ENCODE results near the gene PSMA7. TPM values are rescaled to one million over a fixed set of nuclear protein-coding genes. Genes with fewer than 3 reads are reported as not detected.

Gene PSMA7
- total and polyA plus RNA-seq, 4 donors = 109 to 342 (median 196) TPM

GRCh38 chr20:62171245-62171644, 28.1 kb upstream of the PSMA7 start:
- 84% methylated on average over 8 of the region's 8 CpGs for WGBS
- no peak overlapping the region for H3K9ac ChIP-seq (ENCODE audit: low read depth in 1 of 2, low read length in 2 of 2)

GRCh38 chr20:62170536-62170935, 27.3 kb upstream of the PSMA7 start:
- Histone ChIP-seq H3K4me3 (ENCODE audit: low read depth in 1 of 3, low read length in 3 of 3) (no peak overlapping the region), H3K27ac (ENCODE audit: low read depth in 1 of 2, low read length in 2 of 2) (no peak overlapping the region), H3K36me3 (ENCODE audit: control insufficient read depth in 4 of 4, insufficient read depth in 3 of 4, low read depth in 1 of 4, low read length in 3 of 4) (peaks cover 4 to 44% (median 14%) of the 10 kb centered on the region in 4 donors), H3K9me3 (ENCODE audit: control insufficient read depth in 4 of 4, low read length in 3 of 4) (no peaks in the 10 kb centered on the region), H3K9ac (ENCODE audit: low read depth in 1 of 2, low read length in 2 of 2) (no peak overlapping the region), H3K27me3 (ENCODE audit: control insufficient read depth in 4 of 4, insufficient read depth in 4 of 4, low read length in 3 of 4) (no peaks in the 10 kb centered on the region), H3K4me1 (ENCODE audit: control insufficient read depth in 4 of 4, insufficient read depth in 4 of 4, low read length in 3 of 4) (no peaks in the 10 kb centered on the region)
- 95% methylated on average over 9 of the region's 9 CpGs for WGBS
- no peak for DNase-seq (ENCODE audit: low spot score)
- no peak for TF ChIP-seq FOXA2 (IDR thresholded peaks at IDR 0.05)
- TF ChIP-seq RAD21 (IDR thresholded peaks at IDR 0.05) = no peak
- no peak for TF ChIP-seq HNF4G (IDR thresholded peaks at IDR 0.05)
- no peak for TF ChIP-seq REST (IDR thresholded peaks at IDR 0.05)
- no peak for TF ChIP-seq MAX (IDR thresholded peaks at IDR 0.05)
- TF ChIP-seq TAF1 (conservative IDR thresholded peaks at IDR 0.05) = no peak
- no peak for TF ChIP-seq CTCF (IDR thresholded peaks at IDR 0.05; ENCODE audit: low read depth, low read length, missing input control)
- no peak for TF ChIP-seq NR2F2 (IDR thresholded peaks at IDR 0.05)
- TF ChIP-seq SP1 (IDR thresholded peaks at IDR 0.05) = no peak
- TF ChIP-seq JUND (IDR thresholded peaks at IDR 0.05) = no peak
- TF ChIP-seq ZBTB33 (IDR thresholded peaks at IDR 0.05) = no peak

More at GRCh38 chr20:62171245-62171644, 28.1 kb upstream of the PSMA7 start:
- Histone ChIP-seq H3K4me3 (ENCODE audit: low read depth in 1 of 3, low read length in 3 of 3) (no peak overlapping the region), H3K9me3 (ENCODE audit: control insufficient read depth in 4 of 4, low read length in 3 of 4) (no peaks in the 10 kb centered on the region), H3K27me3 (ENCODE audit: control insufficient read depth in 4 of 4, insufficient read depth in 4 of 4, low read length in 3 of 4) (no peaks in the 10 kb centered on the region), H3K36me3 (ENCODE audit: control insufficient read depth in 4 of 4, insufficient read depth in 3 of 4, low read depth in 1 of 4, low read length in 3 of 4) (peaks cover 0 to 36% (median 10%) of the 10 kb centered on the region in 4 donors), H3K4me1 (ENCODE audit: control insufficient read depth in 4 of 4, insufficient read depth in 4 of 4, low read length in 3 of 4) (peaks cover 0 to 2% (median 0%) of the 10 kb centered on the region in 4 donors), H3K27ac (ENCODE audit: low read depth in 1 of 2, low read length in 2 of 2) (no peak overlapping the region)
- no peak for DNase-seq (ENCODE audit: low spot score)
- TF ChIP-seq FOXA2 (IDR thresholded peaks at IDR 0.05) (no peak), CTCF (IDR thresholded peaks at IDR 0.05; ENCODE audit: low read depth, low read length, missing input control) (no peak), TAF1 (conservative IDR thresholded peaks at IDR 0.05) (no peak), RXRA (IDR thresholded peaks at IDR 0.05) (no peak), ZBTB33 (IDR thresholded peaks at IDR 0.05) (no peak), HNF4A (conservative IDR thresholded peaks at IDR 0.05) (no peak), GABPA (IDR thresholded peaks at IDR 0.05 in 1 of 2, conservative IDR thresholded peaks at IDR 0.05 in 1 of 2) (no peak), ATF3 (IDR thresholded peaks at IDR 0.05) (no peak)

Data from liver (tissue), 9 donors.